Astrocyte (in vitro differentiated cells and primary cell): ENCODE data around the gene FHIT. TPM values are rescaled to one million over a fixed set of nuclear protein-coding genes. Genes with fewer than 3 reads are reported as not detected.

ENCODE experiments used
- DNase-seq: peaks from one replicate; pipeline ENCODE4 v3.0.0-alpha.2; 2010; ENCODE audit warnings: low read depth
- FAIRE-seq: peaks from 2 replicates; lab custom pipeline; 2011; peaks lifted over from hg19 to GRCh38; lab: Jason Lieb, UNC
- H2AFZ ChIP-seq: 2 replicates; pipeline ENCODE4 v1.6.0; 2012; ENCODE audit warnings: low read depth, low read length, inconsistent platforms
- H3K27ac ChIP-seq: 2 replicates; pipeline ENCODE4 v1.5.1; 2011; ENCODE audit warnings: low read depth, low read length, inconsistent platforms
- H3K27me3 ChIP-seq: 2 replicates; pipeline ENCODE4 v1.6.0; 2011; ENCODE audit warnings: low read length, inconsistent platforms; ENCODE audit not compliant: insufficient read depth
- H3K36me3 ChIP-seq: 2 replicates; pipeline ENCODE4 v1.5.1; 2011; ENCODE audit warnings: low read length, inconsistent platforms; ENCODE audit not compliant: insufficient read depth
- H3K4me1 ChIP-seq: 2 replicates; pipeline ENCODE4 v1.5.1; 2011; ENCODE audit warnings: low read length, inconsistent platforms; ENCODE audit not compliant: insufficient read depth
- H3K4me2 ChIP-seq: 2 replicates; pipeline ENCODE4 v1.6.0; 2012; ENCODE audit warnings: low read length, inconsistent platforms
- H3K4me3 ChIP-seq: 2 replicates; pipeline ENCODE4 v1.5.1; 2011; ENCODE audit warnings: low read depth, mild to moderate bottlenecking, low read length, inconsistent platforms; ENCODE audit not compliant: insufficient read depth
- H3K79me2 ChIP-seq: 2 replicates; pipeline ENCODE4 v1.6.0; 2012; ENCODE audit warnings: mild to moderate bottlenecking, low read length, inconsistent platforms; ENCODE audit not compliant: insufficient read depth
- H3K9ac ChIP-seq: 2 replicates; pipeline ENCODE4 v1.6.0; 2012; ENCODE audit warnings: mild to moderate bottlenecking, low read length, inconsistent platforms
- H3K9me3 ChIP-seq: 2 replicates; pipeline ENCODE4 v1.5.1; 2012; ENCODE audit warnings: low read depth, mild to moderate bottlenecking, low read length, inconsistent platforms; ENCODE audit not compliant: insufficient read depth
- H4K20me1 ChIP-seq: 2 replicates; pipeline ENCODE4 v1.6.0; 2012; ENCODE audit warnings: low read length, inconsistent platforms; ENCODE audit not compliant: insufficient read depth
- H3K27ac Mint-ChIP-seq: one replicate; pipeline ENCODE4 v1.8.0; 2021; ENCODE audit warnings: mild to moderate bottlenecking, mixed read lengths; ENCODE audit not compliant: unreplicated experiment
- H3K27me3 Mint-ChIP-seq: one replicate; pipeline ENCODE4 v1.8.0; 2021; ENCODE audit warnings: low read depth, mixed read lengths; ENCODE audit not compliant: unreplicated experiment
- H3K36me3 Mint-ChIP-seq: one replicate; pipeline ENCODE4 v1.8.0; 2021; ENCODE audit warnings: low read depth, mixed read lengths; ENCODE audit not compliant: unreplicated experiment
- H3K4me1 Mint-ChIP-seq: one replicate; pipeline ENCODE4 v1.8.0; 2021; ENCODE audit warnings: low read depth, mixed read lengths; ENCODE audit not compliant: unreplicated experiment
- H3K4me3 Mint-ChIP-seq: one replicate; pipeline ENCODE4 v1.8.0; 2021; ENCODE audit warnings: mild to moderate bottlenecking, moderate library complexity, mixed read lengths; ENCODE audit not compliant: unreplicated experiment
- H3K9me3 Mint-ChIP-seq: one replicate; pipeline ENCODE4 v1.8.0; 2021; ENCODE audit warnings: mild to moderate bottlenecking, mixed read lengths; ENCODE audit not compliant: unreplicated experiment
- EZH2 ChIP-seq: IDR thresholded peaks from 2 replicates; pipeline ENCODE4 v1.6.1; 2012; ENCODE audit warnings: mild to moderate bottlenecking, low read length, inconsistent platforms; ENCODE audit not compliant: insufficient read depth
- total RNA-seq: library from RNA; stranded (reverse); gene quantifications from 2 replicates; pipeline ENCODE4 v1.2.1, GENCODE V29; 2021
- TF ChIP-seq, protein P1 (sequence below): IDR thresholded peaks from 2 replicates; pipeline ENCODE4 v1.5.1; 2011; ENCODE audit warnings: low read depth, mild to moderate bottlenecking, inconsistent platforms, low read length, moderate library complexity; ENCODE audit not compliant: insufficient read depth

Gene FHIT
- total RNA-seq, 1 donor from 2014 or later: 6.7 TPM

DNA sequence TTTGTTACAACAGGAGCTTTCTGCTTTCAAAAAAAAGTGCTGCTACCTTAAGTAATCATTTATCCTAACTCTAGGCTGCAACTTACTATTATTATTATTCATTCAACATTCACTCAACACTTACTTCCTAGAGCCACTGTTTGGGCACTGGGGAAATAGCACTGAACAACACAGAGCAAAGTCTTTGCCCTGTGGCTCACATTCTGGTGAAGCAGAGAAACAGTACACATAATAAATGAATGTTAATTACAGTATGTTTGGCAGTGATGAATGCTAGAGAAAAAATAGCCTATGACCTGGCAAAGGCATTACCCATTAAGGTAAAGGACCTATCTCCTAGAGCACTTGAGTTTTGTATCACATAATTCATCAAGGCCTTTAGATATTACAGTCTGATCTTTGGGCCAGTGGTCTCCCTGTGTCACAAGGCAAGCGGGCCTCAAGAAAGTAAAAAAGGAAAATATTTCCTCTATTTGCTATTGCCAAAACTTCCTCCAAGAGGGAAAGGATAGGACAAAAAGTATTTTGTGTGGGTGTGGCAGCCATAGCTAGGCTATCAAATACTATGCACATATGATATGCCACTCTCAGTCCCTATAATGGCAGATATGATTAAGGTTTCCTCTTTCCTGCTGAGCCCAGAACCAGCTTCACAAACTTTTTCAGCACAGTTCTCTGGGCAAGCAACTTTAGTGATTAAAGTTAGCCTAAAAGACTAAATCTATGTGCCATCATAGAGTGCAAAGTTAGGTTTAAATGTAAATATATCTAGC lies 142.8 kb downstream of the FHIT start:
- no peak overlapping the region for H3K4me2 ChIP-seq
- Mint-ChIP-seq H3K27ac (no peak overlapping the region), H3K4me3 (no peak overlapping the region), H3K9me3 (peaks cover 10% of the 10 kb centered on the region), H3K36me3 (no peaks in the 10 kb centered on the region), H3K27me3 (peaks cover 5% of the 10 kb centered on the region), H3K4me1 (no peaks in the 10 kb centered on the region)
- H3K36me3 ChIP-seq: no peaks in the 10 kb centered on the region
- H3K79me2 ChIP-seq: no peaks in the 10 kb centered on the region
- TF ChIP-seq, protein P1, sequence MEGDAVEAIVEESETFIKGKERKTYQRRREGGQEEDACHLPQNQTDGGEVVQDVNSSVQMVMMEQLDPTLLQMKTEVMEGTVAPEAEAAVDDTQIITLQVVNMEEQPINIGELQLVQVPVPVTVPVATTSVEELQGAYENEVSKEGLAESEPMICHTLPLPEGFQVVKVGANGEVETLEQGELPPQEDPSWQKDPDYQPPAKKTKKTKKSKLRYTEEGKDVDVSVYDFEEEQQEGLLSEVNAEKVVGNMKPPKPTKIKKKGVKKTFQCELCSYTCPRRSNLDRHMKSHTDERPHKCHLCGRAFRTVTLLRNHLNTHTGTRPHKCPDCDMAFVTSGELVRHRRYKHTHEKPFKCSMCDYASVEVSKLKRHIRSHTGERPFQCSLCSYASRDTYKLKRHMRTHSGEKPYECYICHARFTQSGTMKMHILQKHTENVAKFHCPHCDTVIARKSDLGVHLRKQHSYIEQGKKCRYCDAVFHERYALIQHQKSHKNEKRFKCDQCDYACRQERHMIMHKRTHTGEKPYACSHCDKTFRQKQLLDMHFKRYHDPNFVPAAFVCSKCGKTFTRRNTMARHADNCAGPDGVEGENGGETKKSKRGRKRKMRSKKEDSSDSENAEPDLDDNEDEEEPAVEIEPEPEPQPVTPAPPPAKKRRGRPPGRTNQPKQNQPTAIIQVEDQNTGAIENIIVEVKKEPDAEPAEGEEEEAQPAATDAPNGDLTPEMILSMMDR: no peak
- no peak for TF ChIP-seq EZH2
- no peaks in the 10 kb centered on the region for H3K4me1 ChIP-seq
- no peaks in the 10 kb centered on the region for H3K27me3 ChIP-seq
- H4K20me1 ChIP-seq: no peaks in the 10 kb centered on the region
- FAIRE-seq (no peak), DNase-seq (no peak)
- H3K4me3 ChIP-seq: no peak overlapping the region
- H3K27ac ChIP-seq: no peak overlapping the region
- H2AFZ ChIP-seq: no peak overlapping the region
- no peaks in the 10 kb centered on the region for H3K9me3 ChIP-seq
- H3K9ac ChIP-seq: no peak overlapping the region

DNA sequence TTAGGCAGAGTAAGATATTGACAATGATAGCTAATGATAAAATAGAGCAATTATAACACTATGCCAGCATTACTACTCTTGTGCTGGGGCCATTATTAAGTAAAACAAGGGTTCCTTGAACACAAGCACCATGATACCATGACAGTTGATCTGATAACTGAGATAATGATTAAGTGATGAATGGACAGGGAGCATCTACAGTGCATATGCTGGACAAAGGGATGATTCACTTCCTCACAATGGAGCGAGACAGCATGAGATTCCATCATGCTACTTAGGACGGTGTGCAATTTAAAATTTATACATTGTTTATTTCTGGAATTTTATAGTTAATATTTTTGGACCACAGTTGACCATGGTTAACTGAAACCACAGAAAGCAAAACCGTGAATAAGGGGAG lies 156.6 kb downstream of the FHIT start:
- Mint-ChIP-seq H3K4me1 (peaks cover 2% of the 10 kb centered on the region), H3K27me3 (no peaks in the 10 kb centered on the region), H3K4me3 (no peak overlapping the region), H3K27ac (no peak overlapping the region), H3K36me3 (no peaks in the 10 kb centered on the region), H3K9me3 (no peaks in the 10 kb centered on the region)
- no peak for FAIRE-seq
- no peaks in the 10 kb centered on the region for H3K36me3 ChIP-seq
- H3K4me2 ChIP-seq: no peak overlapping the region
- H3K79me2 ChIP-seq: no peaks in the 10 kb centered on the region
- no peak for TF ChIP-seq EZH2
- TF ChIP-seq, protein P1: no peak
- H2AFZ ChIP-seq: no peak overlapping the region
- H3K27ac ChIP-seq: no peak overlapping the region
- H3K4me3 ChIP-seq: no peak overlapping the region
- no peaks in the 10 kb centered on the region for H3K4me1 ChIP-seq
- no peaks in the 10 kb centered on the region for H4K20me1 ChIP-seq
- no peaks in the 10 kb centered on the region for H3K27me3 ChIP-seq
- no peaks in the 10 kb centered on the region for H3K9me3 ChIP-seq
- no peak overlapping the region for H3K9ac ChIP-seq
- DNase-seq: no peak

GRCh38 chr3:61093364-61093763 lies 157.9 kb downstream of the FHIT start:
- TF ChIP-seq EZH2: no peak
- TF ChIP-seq, protein P1: no peak
- Histone ChIP-seq H3K27ac (no peak overlapping the region), H3K9ac (no peak overlapping the region), H3K36me3 (no peaks in the 10 kb centered on the region), H3K4me3 (no peak overlapping the region), H3K79me2 (no peaks in the 10 kb centered on the region), H3K9me3 (no peaks in the 10 kb centered on the region), H3K4me2 (no peak overlapping the region), H2AFZ (no peak overlapping the region), H3K4me1 (no peaks in the 10 kb centered on the region), H3K27me3 (no peaks in the 10 kb centered on the region), H4K20me1 (no peaks in the 10 kb centered on the region)
- DNase-seq (no peak), FAIRE-seq (no peak)
- Mint-ChIP-seq H3K4me1 (peaks cover 2% of the 10 kb centered on the region), H3K36me3 (no peaks in the 10 kb centered on the region), H3K4me3 (no peak overlapping the region), H3K27me3 (no peaks in the 10 kb centered on the region), H3K9me3 (no peaks in the 10 kb centered on the region), H3K27ac (no peak overlapping the region)
